Measurements from ENCODE around the gene OAF. TPM values are rescaled to one million over a fixed set of nuclear protein-coding genes. Genes with fewer than 3 reads are reported as not detected.
A peak's percentile ranks its signal among the peaks of the same experiment; 100 is the strongest.

Gene OAF
- total and polyA plus RNA-seq, 9 of the 15 experiments (the other 6 are each of a cell fraction or from before 2014, with no cell fraction given), result 1.1 to 21.6 (median 7.5) TPM

DNA sequence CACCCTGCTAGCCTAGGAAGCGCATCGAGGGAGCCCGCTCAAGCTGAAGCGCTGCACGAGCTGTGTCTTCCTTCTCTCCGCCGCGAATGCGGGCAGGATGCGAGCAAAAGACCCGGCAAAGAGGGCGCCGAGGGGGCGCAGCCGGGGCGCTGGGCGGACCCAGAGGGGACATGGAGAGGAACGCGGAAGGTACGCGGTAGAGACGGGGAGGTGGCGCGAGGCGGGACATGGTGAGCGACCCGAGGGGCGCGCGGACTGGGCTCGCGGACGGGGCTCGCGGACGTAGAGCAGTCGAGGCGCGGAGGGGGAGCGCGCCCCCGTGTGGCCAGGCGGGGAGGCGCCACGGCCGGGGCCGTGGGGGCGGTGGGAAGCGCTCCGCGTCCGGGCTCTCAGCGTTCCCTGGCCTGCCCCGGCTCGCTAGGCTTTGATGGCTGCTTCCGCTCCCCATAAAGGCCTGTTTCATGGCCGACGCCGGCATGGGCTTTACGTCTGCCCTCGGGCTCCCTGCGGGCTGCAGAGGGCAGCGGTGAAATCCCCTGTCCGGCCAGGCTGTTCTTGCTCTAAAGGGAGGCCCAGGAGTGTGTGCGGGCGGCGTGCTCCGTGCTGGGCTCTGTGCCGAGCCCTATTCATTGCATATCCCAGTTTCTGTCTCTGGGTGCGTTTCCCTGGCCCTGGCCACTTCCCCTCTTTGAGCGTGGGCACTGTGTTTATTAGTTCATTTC lies 41.7 kb upstream of the OAF start (continued):
- no peak for TF ChIP-seq ETV5 (CRISPR knock-in tag; IDR thresholded peaks at IDR 0.05; ENCODE audit: low read depth)
- peak; percentile 34 for TF ChIP-seq SP2 (IDR thresholded peaks at IDR 0.05; ENCODE audit: extremely low read depth, low read depth, low read length, poor library complexity, severe bottlenecking)
- no peak for TF ChIP-seq ZNF3 (CRISPR knock-in tag; IDR thresholded peaks at IDR 0.05)
- TF ChIP-seq STAT6 (CRISPR knock-in tag; IDR thresholded peaks at IDR 0.05), result no peak
- TF ChIP-seq EGR1 (conservative IDR thresholded peaks at IDR 0.05), result peak; percentile 48
- peak; percentile 75; the same call in 1 of the 2 replicates for TF ChIP-seq SNIP1 (IDR thresholded peaks at IDR 0.05; ENCODE audit: low read depth)
- no peak for TF ChIP-seq ZNF274 (IDR thresholded peaks at IDR 0.05; ENCODE audit: borderline replicate concordance, low read depth, low read length)
- TF ChIP-seq NR2C1 (IDR thresholded peaks at IDR 0.05), result no peak
- TF ChIP-seq NR2C1 (tag; IDR thresholded peaks at IDR 0.05), result no peak
- no peak for TF ChIP-seq MEF2A (IDR thresholded peaks at IDR 0.05; ENCODE audit: control insufficient read depth, low read depth, low read length)
- TF ChIP-seq NFATC3 (IDR thresholded peaks at IDR 0.05), result peak; percentile 89; the same call in 1 of the 2 replicates
- TF ChIP-seq ZNF57 (CRISPR knock-in tag; IDR thresholded peaks at IDR 0.05), result no peak
- no peak for TF ChIP-seq MEIS2 (IDR thresholded peaks at IDR 0.05; ENCODE audit: partially characterized antibody)
- TF ChIP-seq REST (IDR thresholded peaks at IDR 0.05; ENCODE audit: borderline replicate concordance), result peak; percentile 33; the same call in 1 of the 2 replicates
- TF ChIP-seq REST (CRISPR knock-in tag; IDR thresholded peaks at IDR 0.05; ENCODE audit: low read depth), result no peak
- no peak for TF ChIP-seq ZNF41 (CRISPR knock-in tag; conservative IDR thresholded peaks at IDR 0.05)

Measured in K562 (cell line).